ENCODE measurements around the gene RNF223.

- TF ChIP-seq, protein P1, sequence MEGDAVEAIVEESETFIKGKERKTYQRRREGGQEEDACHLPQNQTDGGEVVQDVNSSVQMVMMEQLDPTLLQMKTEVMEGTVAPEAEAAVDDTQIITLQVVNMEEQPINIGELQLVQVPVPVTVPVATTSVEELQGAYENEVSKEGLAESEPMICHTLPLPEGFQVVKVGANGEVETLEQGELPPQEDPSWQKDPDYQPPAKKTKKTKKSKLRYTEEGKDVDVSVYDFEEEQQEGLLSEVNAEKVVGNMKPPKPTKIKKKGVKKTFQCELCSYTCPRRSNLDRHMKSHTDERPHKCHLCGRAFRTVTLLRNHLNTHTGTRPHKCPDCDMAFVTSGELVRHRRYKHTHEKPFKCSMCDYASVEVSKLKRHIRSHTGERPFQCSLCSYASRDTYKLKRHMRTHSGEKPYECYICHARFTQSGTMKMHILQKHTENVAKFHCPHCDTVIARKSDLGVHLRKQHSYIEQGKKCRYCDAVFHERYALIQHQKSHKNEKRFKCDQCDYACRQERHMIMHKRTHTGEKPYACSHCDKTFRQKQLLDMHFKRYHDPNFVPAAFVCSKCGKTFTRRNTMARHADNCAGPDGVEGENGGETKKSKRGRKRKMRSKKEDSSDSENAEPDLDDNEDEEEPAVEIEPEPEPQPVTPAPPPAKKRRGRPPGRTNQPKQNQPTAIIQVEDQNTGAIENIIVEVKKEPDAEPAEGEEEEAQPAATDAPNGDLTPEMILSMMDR (IDR thresholded peaks at IDR 0.05; ENCODE audit: extremely low read depth in 1 of 2, insufficient read depth in 1 of 2, low read depth in 1 of 2, low read length in 2 of 2): no peak
- no peak for TF ChIP-seq EZH2 (IDR thresholded peaks at IDR 0.05; ENCODE audit: borderline replicate concordance, low read depth, low read length, severe bottlenecking)
- TF ChIP-seq POLR2A (IDR thresholded peaks at IDR 0.05; ENCODE audit: low read depth, low read length): no peak
- TF ChIP-seq POLR2AphosphoS5 (IDR thresholded peaks at IDR 0.05; ENCODE audit: insufficient read depth, low read depth, low read length): no peak
- no peak for TF ChIP-seq GATA2 (IDR thresholded peaks at IDR 0.05; ENCODE audit: insufficient read depth, insufficient read length, low read depth, low read length)
- no peak for TF ChIP-seq JUN (IDR thresholded peaks at IDR 0.05; ENCODE audit: borderline replicate concordance, insufficient read depth, insufficient read length, low read depth)
- TF ChIP-seq MYC (IDR thresholded peaks at IDR 0.05; ENCODE audit: low read depth, low read length): no peak
These were observed 13.7 kb downstream of the RNF223 start for GRCh38 chr1:1060281-1061000.
